Mammary epithelial cell (primary cell): ENCODE results near the gene TACC2.

Experiments
- CTCF ChIP-seq, 2 donors: IDR thresholded peaks in 1 of 2; conservative IDR thresholded peaks in 1 of 2; 2 replicates each; pipeline ENCODE4 v1.5.1; 2011 to 2012; ENCODE audit warnings: inconsistent platforms in 2 of 2, low read length in 2 of 2, mild to moderate bottlenecking in 2 of 2, control low read depth in 1 of 2, low read depth in 1 of 2; ENCODE audit not compliant: insufficient read depth in 1 of 2; ENCODE audit errors: extremely low read depth in 1 of 2
- EZH2 ChIP-seq: IDR thresholded peaks from 2 replicates; pipeline ENCODE4 v1.6.1; 2012; ENCODE audit warnings: low read length, inconsistent platforms, borderline replicate concordance

- TF ChIP-seq CTCF (conservative IDR thresholded peaks at IDR 0.05 in 1 of 2, IDR thresholded peaks at IDR 0.05 in 1 of 2; ENCODE audit: extremely low read depth in 1 of 2, insufficient read depth in 1 of 2, low read depth in 1 of 2, low read length in 2 of 2): no peak
- TF ChIP-seq EZH2: no peak
Observed at GRCh38 chr10:122103592-122103991, 114.6 kb downstream of the TACC2 start.
